Measurements from ENCODE around the gene MCEMP1.

DNA sequence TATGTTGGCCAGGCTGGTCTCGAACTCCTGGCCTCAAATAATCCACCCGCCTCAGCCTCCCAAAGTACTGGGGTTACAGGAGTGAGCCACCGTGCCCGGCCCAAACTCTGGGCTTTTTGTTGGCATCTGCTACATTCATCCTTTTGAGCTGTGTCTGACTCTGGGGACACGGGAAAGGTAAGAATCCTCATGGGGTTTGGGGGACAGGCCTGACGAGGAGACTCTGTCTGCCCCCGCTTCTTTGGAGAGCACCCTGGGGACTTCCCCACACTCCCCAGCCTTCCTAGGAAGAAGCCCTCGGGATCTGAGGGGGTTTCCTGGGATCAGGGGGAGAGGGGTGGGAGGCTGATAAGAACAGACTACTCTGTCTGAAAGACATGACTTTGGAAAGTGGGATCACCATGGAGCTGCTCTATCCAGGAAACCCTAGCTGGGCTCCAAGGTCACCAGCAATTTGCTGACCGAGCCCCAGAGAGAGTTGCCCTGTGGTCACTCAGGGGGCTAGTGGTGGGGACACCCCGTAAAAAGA, 33.1 kb downstream of the MCEMP1 start:
- TF ChIP-seq POLR2AphosphoS5 (IDR thresholded peaks at IDR 0.05), result no peak
- no peak for TF ChIP-seq CTCF (IDR thresholded peaks at IDR 0.05)
- no peak for TF ChIP-seq EP300 (IDR thresholded peaks at IDR 0.05; ENCODE audit: low read depth)
- TF ChIP-seq POLR2A (IDR thresholded peaks at IDR 0.05), result no peak

Measured in transverse colon (tissue), 4 donors.